Measurements from ENCODE around the gene CNTNAP2.

DNA sequence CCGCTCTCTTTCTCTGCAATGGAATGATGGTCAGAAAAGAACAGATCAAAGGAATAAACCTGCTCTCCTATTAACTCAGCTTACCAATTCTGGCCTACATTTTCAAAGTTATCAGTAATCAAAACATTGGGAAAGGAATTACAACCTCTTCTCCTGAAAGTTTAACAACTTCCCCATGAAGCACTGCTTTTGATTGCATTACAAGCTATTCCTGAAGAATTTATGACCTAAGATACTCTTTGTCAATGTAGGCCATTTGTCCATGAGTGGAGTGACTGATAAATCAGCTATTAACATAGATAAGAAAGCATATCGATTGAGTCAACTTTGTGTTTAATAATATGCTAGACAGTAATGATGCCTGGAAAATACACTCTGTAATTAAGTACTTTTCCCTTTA, 2202.2 kb downstream of the CNTNAP2 start:
- TF ChIP-seq, protein P1, sequence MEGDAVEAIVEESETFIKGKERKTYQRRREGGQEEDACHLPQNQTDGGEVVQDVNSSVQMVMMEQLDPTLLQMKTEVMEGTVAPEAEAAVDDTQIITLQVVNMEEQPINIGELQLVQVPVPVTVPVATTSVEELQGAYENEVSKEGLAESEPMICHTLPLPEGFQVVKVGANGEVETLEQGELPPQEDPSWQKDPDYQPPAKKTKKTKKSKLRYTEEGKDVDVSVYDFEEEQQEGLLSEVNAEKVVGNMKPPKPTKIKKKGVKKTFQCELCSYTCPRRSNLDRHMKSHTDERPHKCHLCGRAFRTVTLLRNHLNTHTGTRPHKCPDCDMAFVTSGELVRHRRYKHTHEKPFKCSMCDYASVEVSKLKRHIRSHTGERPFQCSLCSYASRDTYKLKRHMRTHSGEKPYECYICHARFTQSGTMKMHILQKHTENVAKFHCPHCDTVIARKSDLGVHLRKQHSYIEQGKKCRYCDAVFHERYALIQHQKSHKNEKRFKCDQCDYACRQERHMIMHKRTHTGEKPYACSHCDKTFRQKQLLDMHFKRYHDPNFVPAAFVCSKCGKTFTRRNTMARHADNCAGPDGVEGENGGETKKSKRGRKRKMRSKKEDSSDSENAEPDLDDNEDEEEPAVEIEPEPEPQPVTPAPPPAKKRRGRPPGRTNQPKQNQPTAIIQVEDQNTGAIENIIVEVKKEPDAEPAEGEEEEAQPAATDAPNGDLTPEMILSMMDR (IDR thresholded peaks at IDR 0.05) = no peak
- no peak for TF ChIP-seq POLR2A (IDR thresholded peaks at IDR 0.05)

Data from testis (tissue), 2 donors.